ENCODE data around the gene TRMO.

Gene TRMO

GRCh38 chr9:97938081-97938644, 15.9 kb upstream of the TRMO start, which contains the start of gene HEMGN:
TSS of gene HEMGN (minus strand) at chr9:97938172. CDS start at chr9:97938136, 36 bp downstream.
- DNase-seq (ENCODE audit: low read depth in 3 of 3) = no peak

DNA sequence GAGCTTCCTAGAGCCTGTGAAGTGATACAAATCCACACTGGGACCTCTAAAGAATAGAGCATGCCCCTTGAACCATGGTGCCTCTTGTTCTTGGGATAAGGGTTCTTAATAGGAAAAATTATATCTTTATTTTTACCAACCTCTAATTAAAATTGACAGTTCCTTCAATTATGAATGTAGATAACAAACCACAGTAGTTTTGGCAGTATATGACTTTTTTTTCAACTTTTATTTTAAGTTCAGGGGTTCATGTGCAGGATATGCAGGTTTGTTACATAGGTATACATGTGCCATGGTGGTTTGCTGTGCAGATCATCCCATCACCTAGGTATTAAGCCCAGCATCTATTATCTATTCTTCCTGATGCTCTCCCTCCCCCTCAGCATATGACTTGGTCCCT, 14.7 kb upstream of the TRMO start:
- no peak for DNase-seq (ENCODE audit: low read depth in 3 of 3)

DNA sequence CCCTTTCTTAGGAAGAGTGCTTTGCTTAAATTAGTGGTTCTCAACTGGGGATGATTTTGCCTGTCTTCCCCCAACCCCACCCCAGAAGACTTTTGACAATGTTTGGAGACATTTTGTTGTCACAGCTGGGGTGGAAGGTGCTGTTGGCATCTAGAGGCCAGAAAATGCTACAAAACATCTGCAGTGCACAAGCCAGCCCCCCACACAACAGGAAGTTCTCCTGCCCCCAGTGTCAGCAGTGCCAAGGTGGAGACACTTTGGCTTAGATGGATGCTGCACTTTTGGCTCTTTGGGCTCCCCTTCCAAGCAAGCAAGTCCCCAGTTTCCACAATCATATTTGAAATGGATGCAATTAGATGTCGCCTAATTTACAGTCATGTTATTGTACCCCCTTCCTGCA, 13.0 kb upstream of the TRMO start:
- DNase-seq (ENCODE audit: low read depth in 3 of 3) = no peak

- DNase-seq (ENCODE audit: low read depth in 3 of 3) = no peak
Measured at GRCh38 chr9:97934321-97935115, 12.2 kb upstream of the TRMO start.

DNA sequence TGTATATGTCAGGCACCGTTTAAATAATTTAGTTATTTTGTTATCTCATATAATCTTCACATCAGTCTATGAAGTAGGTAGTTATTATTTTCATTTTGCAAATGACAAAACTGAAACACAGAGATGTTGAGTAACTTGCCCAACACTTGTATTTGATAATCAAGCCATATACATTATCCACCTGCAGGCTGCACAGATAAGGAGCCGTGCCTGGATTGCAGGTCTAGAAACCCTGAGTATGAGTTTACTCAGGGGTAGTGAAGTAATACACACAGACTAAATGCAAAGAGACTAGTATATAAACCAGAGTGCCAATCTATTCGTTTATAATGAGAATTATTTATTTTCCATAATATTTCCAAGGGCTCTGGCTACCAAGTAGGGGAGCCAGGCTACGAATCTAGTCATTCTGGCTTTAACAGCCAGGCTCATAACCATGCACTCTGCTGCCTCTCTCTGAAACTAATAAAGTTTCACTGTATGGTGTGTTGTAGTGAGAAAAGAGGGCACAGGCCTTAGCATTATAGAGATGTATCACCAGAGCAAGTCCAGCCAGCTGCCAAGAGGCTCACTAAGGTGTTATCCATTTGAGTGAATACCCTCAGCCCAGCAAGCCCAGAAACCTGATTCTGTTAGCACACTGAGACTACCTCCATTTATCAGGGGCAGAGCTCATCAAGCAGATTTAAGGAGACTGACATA, 11.1 kb upstream of the TRMO start:
- DNase-seq (ENCODE audit: low read depth in 3 of 3) = no peak

DNA sequence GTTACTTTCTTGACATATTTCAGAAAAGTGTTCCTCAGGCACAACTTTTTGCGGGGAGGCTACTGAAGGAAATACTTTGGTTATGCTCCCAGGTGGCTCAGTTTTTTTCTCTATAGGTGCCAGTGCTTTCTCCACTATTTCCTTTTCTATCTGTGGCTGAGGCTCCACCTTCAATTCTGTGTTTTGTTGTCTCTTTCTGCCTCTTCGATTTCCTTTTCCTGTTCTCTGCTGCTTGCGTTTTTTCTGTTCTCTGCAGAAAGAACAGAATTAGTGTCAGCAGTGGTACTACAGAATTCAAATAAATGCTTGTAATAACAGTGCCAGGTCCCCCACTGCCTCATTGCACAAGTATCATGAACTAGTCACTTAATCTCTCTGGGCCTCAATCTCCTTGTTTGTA, 8.7 kb upstream of the TRMO start:
- no peak for DNase-seq (ENCODE audit: low read depth in 3 of 3)

DNA sequence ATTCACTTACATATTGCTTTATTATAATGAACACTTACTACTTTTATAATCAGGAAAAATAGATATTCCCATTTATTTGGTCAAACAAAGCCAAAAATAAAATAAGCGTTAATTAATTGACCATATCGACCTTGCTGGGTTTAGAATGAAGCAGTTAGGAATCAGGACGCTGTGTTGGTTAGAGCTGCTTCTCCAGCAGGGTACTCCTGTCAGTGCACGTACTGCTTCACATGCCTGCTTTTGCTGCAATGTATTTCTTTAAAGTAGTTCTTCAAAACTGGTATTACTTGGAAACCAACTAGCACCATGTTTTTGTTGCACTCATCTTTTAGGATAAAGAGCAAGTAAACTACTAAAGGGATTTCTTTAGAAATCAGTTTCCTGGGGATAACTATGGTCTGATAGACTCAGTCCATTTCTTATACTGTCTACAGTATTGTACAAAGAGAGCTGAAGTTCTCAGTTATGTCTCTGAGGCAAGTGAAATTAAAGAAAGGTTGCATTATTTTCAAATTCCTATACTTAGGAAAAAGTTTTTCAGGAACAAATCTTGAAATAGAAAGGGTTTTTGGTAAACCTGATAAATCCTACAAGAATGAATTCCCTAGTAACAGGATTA, 6.8 kb upstream of the TRMO start:
- DNase-seq (ENCODE audit: low read depth in 3 of 3) = no peak

DNA sequence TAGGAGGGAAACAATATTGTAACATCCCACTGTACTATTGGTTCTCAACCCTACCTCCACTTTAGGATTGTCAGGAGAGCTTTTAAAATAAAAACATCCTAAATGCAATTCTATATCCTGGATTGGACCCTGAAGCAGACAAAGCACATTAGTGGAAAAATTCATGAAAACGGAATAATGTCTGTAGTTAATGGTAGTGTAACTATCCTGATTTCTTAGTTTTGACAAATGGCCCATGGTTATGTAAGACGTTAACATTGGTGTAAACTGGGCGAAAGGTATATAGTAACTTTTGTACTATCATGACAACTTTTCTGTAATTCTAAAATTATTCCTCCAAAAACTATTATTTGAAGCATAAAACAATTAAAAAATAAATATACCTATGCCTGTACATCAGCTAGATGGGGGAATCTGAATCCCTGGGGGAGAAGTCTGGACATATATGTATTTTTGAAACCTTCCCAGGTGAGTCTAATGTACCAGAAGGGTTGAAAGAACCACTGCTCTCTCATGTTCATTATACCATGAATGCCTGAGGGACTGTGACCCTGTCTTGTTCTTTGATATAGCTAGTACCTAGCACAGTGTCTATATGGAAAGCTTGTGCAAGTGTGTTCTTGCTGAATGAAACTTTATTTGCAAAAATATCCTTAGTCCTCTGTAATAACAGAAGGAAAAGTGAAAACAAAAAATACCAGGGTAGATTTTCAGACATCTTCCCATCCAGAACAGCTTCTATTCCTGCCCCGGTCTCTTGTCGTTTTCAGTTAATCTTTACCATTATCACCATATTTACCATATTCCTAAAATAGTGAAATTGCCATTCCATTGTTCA, 3.4 kb upstream of the TRMO start:
- DNase-seq (ENCODE audit: low read depth in 3 of 3) = no peak

GRCh38 chr9:97924386-97924785, 2.1 kb upstream of the TRMO start:
- DNase-seq (ENCODE audit: low read depth in 3 of 3) = no peak

DNA sequence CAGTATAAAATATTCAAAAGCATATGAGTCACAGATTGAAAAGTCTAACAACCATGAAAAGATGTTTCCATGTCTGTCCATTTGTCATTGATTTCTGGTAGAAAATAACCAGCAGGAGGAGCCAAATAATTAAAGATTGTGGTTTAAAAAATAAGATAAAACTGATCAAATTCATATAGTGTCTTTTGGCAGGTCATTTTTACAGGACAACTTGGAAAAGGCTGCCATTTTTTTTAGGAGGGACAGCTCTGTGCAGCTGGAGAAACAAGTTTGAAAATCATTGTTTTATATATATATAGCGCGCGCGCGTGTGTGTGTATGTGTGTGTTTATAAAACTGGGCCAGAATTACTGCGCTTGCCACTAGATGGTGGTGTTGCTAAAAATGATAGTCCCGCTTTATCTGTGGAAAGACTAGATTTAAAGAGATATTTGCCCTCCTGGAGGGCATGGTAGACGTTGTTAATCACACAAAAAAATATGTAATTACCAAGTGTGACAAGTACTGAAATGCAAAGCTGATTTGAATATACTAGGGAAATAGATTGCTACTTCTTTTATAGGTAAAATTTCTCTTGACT, 1.3 kb upstream of the TRMO start:
- DNase-seq (ENCODE audit: low read depth in 3 of 3) = peak; percentile 39 to 60 (median 52)

GRCh38 chr9:97919217-97919813, 3.0 kb downstream of the TRMO start:
- no peak for DNase-seq (ENCODE audit: low read depth in 3 of 3)

- DNase-seq (ENCODE audit: low read depth in 3 of 3) = no peak
Measured at GRCh38 chr9:97918611-97919010, 3.7 kb downstream of the TRMO start.

- DNase-seq (ENCODE audit: low read depth in 3 of 3) = no peak
Measured at GRCh38 chr9:97911970-97912369, 10.3 kb downstream of the TRMO start.

- no peak for DNase-seq (ENCODE audit: low read depth in 3 of 3)
Measured at GRCh38 chr9:97911528-97911927, 10.8 kb downstream of the TRMO start.

DNA sequence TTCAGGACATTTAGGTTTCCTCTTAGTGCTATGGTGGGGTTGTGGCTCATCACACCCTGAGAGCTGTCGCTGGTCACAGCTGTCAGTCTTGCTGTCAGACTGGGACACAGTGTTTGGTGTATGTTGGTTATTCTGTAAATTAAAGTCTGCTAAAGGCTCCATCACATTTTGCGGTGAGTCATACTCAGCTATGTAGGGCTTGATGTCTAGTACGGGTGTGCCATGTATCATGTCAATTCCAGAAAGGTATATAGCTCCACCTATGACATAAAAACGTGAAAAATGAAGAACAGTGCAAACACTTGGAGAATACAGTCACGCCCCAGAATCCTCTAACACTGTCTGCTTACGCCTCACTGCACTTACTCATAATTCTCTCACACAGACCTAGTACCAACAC, 11.9 kb downstream of the TRMO start:
- no peak for DNase-seq (ENCODE audit: low read depth in 3 of 3)

- no peak for DNase-seq (ENCODE audit: low read depth in 3 of 3)
Measured at GRCh38 chr9:97908705-97909104, 13.6 kb downstream of the TRMO start.

DNA sequence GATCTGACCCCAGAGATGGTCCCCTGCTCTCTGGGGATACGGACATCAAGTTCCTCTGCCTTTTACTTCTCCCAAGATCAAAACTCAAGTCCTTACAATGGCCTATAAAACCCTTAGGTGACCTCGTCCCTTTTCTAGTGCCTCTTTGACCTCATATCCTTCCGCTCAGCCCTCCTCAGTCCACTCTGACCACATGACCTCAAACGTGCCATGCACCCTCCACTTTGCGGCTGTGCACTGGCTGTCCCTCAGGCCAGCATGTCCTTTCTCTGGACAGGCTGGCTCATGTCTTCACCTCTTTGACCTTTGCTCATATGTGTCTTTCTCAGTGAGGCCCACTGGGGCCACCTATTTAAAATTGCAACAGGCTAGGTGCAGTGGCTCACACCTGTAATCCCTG, 14.7 kb downstream of the TRMO start:
- DNase-seq (ENCODE audit: low read depth in 3 of 3) = no peak

GRCh38 chr9:97907046-97907445, 15.3 kb downstream of the TRMO start:
- DNase-seq (ENCODE audit: low read depth in 3 of 3) = no peak

DNA sequence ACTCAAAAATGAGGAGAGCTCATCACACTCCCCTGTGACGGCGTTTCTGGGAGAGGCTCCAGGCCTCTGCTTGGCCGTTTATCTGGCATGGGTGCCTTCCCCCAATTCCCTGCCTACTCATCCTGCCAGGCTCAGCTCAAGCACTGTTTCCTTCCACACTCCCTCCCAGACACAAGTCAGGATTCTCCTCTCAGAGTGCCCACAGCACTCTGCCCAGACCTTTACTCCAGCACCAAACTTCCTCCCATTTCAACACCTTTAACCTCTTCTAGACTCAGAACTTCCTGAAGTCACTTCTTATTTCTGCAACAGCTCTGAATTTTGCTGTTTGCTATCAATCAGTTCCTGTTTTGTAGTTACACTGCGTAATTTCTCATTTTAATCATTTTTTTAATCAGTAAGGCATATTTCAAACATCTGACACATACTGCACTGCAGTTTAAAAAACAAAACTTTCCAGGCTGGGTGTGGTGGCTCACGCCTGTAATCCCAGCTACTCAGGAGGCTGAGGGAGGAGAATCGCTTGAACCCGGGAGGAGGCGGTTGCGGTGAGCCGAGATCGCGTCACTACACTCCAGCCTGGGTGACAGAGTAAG, 16.0 kb downstream of the TRMO start:
- peak in 1 of 3 experiments; percentile 22 for DNase-seq (ENCODE audit: low read depth in 3 of 3)

DNA sequence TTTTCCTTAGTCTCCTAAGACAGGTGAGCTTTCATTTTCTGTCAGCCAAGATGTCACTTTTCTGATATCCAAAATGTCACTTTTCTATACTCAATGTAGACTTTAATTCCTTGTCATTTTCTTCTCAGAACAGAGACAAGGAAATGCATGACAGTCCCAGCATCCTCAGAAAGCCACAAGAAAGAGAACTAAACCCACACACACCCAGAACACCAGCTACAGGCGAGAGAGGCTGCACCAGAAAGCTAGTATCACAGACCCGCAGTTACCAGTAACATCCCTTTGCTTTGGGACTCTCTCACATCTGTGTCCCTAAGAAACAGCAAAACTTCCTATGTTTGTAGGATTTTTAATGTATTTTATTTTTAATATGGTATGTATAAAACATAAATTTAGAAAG, 17.1 kb downstream of the TRMO start:
- DNase-seq (ENCODE audit: low read depth in 3 of 3) = peak in 1 of 3 experiments; percentile 40
